CMK (cell line): Measurements from ENCODE around the gene SF3B5.
"Not testable (repeated sequence)": the region's sequence is repeated elsewhere in the genome, so short reads cannot be mapped to it uniquely, and the experiment has no call there.

Experiments used
- DNase-seq: peaks from one replicate; pipeline ENCODE4 v3.0.0-alpha.2; 2010; ENCODE audit warnings: low read depth

The SF3B5 gene

DNA sequence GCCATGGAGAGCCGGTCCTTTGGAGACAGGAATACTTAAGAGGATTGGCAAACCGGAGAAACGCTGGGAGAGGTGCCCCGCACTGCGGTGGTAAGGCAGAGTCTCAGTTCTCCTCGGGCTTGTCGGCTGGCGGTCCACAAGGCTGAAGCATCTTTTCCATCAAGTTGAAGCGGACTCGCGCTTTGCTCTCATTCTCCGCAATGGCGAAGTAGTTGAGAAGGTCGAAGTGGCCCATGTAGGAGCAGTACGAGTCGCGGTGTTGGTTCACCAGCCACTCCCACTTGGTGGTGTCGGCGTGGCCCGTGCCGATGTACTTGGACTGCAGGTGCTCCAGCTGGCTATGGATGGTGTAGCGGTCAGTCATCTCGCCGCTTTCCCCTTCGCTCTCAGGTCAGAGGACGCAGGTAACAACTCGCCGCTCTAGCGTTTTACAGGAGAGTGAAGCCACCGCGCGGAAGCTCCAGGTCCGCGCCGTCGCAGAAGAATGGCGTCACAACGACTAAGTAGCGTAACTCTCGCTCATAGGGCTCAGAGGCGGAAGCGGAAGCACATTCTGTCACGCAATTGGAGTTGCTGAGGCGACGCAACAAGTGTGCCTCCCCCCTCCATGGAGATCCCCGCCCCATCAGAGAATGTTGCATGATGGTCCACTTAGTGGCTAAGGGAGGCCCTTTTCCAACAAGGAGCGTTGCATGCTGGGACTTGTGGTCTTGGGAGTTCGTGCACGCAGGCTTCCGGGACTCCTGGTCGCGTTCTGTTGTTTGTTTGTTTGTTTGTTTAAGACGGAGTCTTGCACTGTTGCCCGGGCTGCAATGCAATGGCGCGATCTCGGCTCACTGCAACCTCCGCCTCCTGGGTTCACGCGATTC, at the start of gene SF3B5:
TSS of gene SF3B5 (minus strand) at position 440 of the 869 bp plus-strand sequence. CDS start at position 364, 76 bp downstream.
- peak; percentile 99 for DNase-seq

DNA sequence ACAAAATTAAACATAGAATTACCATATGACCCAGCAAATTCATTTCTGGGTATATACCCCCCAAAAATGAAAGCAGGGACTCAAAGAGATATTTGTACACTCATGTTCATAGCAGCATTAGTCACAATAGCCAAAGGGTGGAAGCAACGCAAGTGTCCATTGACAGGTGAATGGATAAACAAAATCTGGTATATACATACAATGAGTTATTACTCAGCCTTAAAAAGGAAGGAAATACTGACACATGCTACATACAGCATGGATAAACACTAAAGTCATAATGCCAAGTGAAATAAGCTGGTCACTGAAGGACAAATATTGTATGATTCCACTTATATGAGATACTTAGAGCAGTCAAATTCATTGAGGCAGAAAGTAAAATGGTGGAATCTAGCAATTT, 49.6 kb upstream of the SF3B5 start:
- DNase-seq = no peak

DNA sequence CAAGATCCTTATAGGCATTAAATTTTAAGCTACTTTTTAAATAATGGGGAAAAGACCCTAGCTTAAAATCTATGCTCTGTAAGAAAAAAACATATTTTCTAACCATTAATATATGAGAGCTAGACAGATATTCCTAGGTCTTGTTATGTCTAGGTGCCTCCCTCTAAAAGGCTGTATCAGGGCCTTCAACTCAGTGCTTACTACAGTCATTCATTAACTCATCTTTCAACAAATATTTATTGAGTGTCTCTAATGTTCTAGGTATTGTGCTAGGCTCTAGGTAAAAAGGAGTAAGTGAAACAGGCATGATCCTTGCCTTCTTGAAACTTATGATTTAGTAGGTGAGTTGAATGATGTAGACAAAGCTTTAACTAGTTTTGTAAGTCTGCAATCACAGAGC, 48.5 kb upstream of the SF3B5 start:
- no peak for DNase-seq

- no peak for DNase-seq
Observed at GRCh38 chr6:144143106-144143505, 47.7 kb upstream of the SF3B5 start.

GRCh38 chr6:144141470-144141869, 46.1 kb upstream of the SF3B5 start:
- DNase-seq = no peak

- no peak for DNase-seq
Observed at GRCh38 chr6:144140867-144141266, 45.5 kb upstream of the SF3B5 start.

DNA sequence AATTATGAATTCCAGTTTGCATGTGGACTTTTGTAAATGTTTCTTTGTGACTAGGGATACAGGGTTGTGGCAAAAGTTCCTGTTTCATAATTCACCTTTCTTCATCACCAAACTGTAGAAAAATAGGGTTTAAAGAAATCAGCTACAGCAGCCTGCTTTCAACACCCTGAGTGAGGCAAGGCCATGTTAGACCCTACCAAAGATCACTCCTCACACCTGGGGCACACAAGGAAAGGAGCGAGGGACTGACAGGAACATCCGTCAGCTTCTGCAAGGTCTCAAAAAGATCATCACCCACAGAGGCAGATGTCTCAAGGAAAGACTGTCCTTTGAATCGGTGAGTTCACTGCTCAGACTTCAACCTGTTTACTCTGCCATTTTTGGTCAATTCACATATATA, 44.4 kb upstream of the SF3B5 start:
- DNase-seq = no peak

GRCh38 chr6:144138542-144138941, 43.2 kb upstream of the SF3B5 start:
- no peak for DNase-seq

- no peak for DNase-seq
Observed at GRCh38 chr6:144134737-144135136, 39.4 kb upstream of the SF3B5 start.

GRCh38 chr6:144134176-144134575, 38.8 kb upstream of the SF3B5 start:
- DNase-seq = no peak

GRCh38 chr6:144133225-144133821, 38.0 kb upstream of the SF3B5 start:
- no peak for DNase-seq

- not testable (repeated sequence) for DNase-seq
Observed at GRCh38 chr6:144132167-144132690, 36.9 kb upstream of the SF3B5 start.

DNA sequence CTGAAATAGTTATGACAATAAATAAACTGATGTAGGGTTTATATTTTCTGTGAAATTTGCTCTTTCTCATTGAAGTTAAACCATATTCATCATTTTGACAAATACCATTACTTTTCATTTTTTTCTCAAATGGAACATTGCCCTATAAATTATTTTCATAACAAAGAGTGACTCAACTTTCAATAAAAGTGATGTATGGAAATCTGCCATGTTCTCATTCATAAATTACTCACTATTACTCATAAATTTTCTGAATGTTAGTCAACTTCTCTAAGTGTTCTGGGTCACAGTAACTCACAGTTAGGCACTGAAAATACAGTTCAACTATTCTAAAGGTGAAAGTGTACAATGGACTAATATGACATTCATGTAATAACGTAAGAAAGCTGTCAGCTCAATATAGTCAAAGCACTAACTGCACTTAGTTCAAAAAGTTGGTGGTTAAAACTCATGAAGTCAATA, 35.9 kb upstream of the SF3B5 start:
- DNase-seq = no peak

DNA sequence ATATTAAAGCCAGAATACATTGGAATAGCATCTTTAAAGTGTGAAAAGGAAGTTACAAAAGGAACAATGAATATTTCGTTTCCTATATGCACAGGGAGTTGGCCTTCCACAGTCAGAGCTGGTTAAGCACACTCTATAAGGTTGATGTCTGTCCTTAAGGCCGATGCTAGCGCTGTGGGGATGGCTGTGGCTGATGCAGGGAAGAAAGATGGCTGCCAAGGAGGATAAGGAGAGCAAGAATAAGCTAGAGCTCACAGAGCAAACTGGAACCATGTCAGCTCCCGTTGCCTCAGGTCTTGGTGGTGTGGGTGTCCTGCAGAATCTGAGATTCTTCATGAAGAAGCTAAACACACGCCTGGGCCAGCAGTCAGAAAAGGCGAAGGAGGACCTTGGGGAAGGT, 34.1 kb upstream of the SF3B5 start:
- DNase-seq = no peak

GRCh38 chr6:144127097-144127496, 31.7 kb upstream of the SF3B5 start:
- DNase-seq = no peak

DNA sequence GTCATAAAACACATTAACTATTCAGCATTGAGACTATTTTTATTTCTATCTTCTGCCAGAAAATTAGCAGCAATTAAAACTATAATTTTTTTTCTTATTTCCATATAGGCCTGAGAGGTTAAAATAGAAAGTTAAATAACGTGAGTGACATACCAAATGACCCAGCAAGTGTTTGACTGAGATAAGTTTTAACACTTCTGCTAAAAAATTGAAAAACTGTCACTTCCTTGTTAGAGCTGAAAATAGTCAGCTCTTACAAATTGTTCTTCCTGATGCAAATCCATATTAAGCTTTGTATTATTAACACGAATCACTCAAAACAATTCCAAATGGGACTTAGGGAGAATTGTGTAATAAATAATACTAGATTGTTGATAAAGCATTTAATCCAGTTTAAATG, 28.5 kb upstream of the SF3B5 start:
- peak; percentile 20 for DNase-seq

DNA sequence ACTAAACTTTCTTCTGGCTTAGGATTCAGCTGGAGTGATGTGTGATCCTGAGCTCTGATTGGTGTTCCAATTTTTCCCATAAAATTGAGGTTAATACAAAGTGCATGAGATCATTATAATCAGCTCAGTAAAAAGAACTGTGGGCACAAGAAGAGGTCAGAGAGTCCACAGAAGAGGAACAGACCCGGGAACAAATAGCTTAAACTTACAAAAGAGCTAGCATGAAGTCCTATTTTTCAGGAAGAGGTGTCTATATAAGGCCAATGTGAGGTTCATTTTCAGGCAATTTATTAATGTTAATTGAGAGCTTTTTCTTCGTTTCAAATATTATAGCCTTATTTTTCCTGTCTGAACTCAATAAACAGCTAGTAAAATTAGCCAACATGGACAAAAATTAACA, 28.0 kb upstream of the SF3B5 start:
- DNase-seq = peak; percentile 30

GRCh38 chr6:144122861-144123260, 27.5 kb upstream of the SF3B5 start:
- DNase-seq = no peak

DNA sequence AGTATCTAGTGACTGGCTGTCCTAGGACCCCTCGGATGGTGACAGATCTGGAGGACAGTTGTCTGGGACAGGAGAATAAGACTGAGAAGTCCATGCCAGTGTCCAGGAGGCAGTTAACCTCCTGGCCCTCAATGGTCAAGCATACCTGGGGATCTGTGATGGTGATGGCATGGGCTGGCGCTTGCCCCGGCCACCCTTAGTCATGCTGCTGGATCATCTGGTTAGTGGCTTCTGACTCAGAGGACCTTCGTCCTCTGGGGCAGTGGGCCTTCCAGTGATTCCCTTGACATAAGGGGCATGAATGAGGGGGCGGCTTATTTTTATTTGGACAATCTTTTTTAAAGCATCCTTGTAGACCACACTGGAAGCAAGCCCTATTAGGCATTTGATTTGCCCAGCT, 24.0 kb upstream of the SF3B5 start:
- DNase-seq = no peak

DNA sequence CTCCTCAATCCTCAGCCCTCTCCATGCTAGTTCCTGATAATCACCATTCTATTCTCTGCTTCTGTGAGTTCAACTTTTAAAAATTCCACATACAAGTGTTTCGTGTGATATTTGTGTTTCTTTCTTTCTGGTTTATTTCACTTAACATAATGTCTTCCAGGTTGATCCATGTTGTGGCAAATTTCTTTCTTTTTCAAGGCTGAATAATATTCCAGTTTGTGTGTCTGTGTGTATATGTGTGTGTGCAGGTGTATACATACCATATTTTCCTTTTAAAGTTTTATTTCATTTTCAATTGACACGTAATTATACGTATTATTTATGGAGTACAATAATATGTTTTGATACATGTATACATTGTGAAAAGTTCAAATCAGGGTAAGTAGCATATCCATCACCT, 19.8 kb upstream of the SF3B5 start:
- no peak for DNase-seq

- no peak for DNase-seq
Observed at GRCh38 chr6:144113366-144113765, 18.0 kb upstream of the SF3B5 start.

DNA sequence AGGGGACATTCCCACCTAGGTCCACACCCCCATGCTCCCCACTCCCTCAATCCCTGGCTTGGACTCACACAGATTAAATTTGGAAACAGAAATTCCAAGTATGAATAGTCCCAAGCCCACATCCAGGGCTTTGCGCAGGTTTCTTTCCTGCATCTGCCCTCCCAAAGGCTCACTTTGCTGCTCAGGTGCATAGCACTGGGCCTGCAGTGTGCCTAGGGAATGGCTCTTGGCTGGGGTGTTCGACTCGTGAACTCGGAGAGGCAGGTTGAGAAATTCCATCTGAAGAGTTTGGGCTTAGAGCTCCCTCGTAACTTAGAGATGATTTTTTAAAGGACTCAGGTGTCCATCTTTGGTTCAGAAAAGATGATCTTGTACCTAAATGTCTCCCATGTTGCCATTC, 14.8 kb upstream of the SF3B5 start:
- no peak for DNase-seq

- DNase-seq = no peak
Observed at GRCh38 chr6:144106206-144106605, 10.8 kb upstream of the SF3B5 start.
